EL (cell line): Measurements from ENCODE around the gene TMEM198.

Source experiments
- DNase-seq: peaks from one replicate; pipeline ENCODE4 v3.0.0-alpha.2; 2016

The TMEM198 gene

DNA sequence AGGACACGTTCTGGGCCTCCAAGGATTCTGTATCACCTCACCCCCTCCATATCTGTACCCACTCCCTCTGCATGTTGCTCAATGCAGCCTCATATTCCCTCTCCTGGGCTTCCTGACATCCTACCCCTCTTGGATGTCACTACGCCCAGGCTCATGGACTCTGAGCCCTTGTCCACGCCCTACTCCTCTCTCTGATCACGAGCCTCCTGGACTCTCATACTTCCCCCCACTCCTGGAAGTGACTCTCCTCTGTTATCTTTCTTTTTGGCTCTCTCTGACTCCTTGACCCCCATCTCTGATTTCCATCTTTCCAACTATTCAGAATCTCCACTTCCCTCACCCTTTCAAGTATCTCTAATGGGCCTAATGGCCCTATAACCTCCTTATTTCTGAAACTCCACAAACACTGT, 2.1 kb downstream of the TMEM198 start:
- no peak for DNase-seq

- no peak for DNase-seq
Observed at GRCh38 chr2:219547621-219548020, 3.8 kb downstream of the TMEM198 start.

DNA sequence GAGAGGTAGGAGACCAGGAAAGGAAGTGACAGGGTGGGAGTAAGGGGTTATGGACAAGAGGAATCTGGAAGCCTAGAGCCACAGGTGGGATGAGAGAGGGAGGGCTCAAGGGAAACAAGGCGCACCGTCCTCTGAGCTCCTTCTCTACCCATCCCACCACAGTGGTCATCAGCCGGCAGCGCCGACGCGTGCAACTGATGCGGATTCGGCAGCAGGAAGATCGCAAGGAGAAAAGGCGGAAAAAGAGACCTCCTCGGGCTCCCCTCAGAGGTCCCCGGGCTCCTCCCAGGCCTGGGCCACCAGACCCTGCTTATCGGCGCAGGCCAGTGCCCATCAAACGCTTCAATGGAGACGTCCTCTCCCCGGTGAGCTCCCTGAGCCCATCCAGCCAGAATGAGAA, 5.2 kb downstream of the TMEM198 start:
- DNase-seq: no peak

DNA sequence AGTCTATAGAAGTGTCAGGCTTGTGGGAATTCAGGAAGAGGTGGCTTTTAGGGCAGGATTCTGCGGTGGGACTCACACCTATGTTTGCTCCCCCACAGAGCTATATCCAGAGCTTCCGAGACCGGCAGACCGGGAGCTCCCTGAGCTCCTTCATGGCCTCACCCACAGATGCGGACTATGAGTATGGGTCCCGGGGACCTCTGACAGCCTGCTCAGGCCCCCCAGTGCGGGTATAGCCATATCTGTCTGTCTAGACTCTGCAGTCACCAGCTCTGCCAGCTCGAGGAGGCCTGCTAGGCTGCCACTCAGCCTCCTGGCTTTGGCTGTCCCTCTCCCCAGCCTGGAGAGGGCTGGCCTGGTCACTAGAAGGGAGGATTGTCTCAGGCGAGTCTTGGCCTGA, 5.8 kb downstream of the TMEM198 start:
- no peak for DNase-seq

DNA sequence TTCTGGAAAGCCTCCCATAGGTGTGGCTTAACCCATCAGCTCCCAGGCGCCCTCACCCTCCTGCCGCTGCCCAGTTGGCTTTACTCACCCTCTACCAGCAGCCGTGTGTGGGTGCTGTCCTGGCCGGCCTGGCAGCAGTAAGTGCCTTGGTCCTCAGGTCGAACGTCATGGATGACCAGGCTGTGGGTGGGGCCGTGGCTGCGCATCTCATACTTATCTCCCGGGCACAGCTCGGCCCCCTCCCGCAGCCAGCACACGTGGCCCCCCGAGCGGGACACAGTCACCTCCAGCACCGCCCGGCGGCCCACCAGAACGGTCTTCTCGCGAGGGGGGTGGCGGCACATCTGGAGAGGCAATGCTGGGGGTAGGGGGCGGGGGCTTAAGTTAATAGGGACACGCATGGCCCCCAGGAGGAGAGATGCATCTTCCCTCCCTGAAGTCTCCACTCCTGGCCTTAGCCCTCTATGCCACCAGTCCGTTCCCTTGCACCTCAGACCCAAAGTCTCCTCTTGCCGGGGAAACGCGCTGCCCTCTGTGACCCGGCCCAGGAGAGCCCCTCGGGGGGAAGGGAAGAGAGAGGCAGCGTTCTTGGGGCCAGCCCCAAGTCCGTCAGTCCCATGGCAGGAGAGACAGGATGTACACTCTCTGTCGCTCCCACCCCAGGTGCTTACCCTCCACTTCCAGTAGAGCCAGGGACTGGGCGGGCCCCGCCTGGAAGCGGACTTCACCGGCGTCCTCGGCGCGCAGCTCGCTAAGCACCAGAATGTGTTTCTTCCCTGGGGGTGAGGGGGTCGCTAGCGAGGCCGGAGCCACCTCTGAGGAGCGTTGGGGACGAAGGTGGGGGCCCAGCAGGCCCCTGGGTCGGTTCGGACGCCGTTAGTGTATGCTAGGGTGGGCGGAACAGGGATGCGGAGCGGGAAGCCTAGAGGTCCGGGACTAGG, 7.9 kb downstream of the TMEM198 start:
- peak; percentile 63 for DNase-seq

- DNase-seq: peak; percentile 84
Observed at GRCh38 chr2:219552382-219553167, 8.7 kb downstream of the TMEM198 start.

DNA sequence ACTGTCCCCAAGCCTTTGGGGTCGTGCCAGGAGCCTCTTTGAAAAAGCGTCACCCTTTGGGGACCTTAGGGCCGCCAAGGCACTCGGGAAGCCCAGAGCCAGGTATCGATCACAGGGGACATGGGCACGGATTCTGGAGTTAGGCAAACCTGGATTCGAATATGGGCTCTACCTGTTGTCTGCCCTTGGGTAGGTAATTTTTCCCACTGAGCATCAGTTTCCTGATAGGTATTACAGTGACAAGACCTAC, 9.3 kb downstream of the TMEM198 start:
- DNase-seq: no peak

GRCh38 chr2:219553463-219553963, 9.7 kb downstream of the TMEM198 start:
- no peak for DNase-seq

DNA sequence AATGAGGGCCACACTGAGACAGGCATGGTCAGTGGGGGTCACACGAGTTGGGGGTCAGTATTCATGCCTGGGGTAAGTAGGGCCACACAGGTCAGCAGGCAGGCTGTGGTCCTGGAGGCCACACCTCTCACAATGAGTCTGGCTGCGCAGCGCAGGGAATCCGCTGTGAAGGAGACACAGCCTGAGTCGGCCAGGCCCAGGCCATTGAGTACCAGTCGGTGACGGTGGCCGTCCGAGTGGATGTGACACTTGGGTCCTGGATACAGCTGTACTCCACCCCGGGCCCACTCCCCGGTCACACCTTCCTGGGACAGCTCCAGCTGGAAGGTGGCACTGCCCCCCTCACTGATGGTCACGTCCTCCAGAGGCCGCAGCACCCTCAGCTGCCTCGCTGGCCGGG, 10.5 kb downstream of the TMEM198 start:
- DNase-seq: no peak

DNA sequence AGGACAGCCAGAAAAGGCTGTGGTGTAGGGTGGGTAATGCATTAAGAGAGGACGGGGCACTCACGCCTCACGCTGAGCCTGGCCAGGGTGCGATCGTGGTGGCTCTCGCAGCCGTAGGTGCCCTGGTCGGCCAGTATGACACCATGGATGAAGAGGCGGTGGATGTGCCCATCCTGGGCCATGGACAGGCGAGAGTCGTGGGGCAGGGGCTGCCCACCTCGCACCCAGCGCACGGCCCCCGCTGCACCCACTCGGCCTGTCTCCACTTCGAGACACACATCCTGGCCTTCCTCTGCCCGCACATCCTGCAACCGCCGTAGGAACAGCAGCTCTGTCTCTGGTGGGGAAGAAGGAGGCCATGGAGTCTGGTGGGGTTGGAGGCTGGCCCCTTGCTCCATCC, 12.1 kb downstream of the TMEM198 start:
- no peak for DNase-seq

DNA sequence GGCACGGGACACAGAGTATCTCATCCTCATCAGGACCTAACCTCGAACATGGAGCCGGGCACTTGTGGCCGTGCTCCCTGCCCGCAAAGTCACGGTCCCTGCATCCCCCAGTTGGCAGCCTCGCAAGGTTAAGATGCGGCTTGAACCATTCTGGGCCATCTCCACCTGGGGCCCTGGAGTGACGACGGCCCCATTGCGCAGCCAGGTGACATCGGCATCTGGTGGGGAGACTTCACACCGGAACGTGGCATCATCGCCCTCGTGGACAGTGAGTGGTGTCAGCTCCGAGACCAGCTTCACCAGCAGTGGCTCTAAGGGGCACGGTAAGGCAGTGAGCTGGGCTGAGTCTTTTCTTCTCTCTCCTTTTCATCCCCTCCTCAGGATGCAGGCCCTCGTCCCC, 12.6 kb downstream of the TMEM198 start:
- no peak for DNase-seq

DNA sequence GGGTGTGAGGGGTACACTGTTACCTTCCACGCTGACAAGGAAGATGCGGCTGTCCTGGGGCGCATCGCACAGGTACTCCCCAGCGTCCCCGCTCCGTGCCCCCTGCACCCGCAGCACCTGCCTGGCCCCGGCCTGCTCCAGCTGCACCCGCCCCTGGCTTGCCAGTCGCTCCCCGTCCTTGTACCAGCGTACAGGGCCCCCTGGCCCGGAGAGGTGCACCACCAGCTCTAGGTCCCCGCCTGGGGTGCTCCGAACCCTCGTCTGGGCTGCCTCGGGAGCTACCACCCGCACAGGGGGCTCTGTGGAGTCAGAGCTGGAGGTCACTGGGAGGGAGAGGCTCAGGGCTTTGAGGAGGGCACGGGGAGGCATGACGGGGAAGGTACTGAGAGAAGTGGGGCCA, 13.5 kb downstream of the TMEM198 start:
- DNase-seq: no peak

- DNase-seq: no peak
Observed at GRCh38 chr2:219557791-219558785, 14.3 kb downstream of the TMEM198 start.

DNA sequence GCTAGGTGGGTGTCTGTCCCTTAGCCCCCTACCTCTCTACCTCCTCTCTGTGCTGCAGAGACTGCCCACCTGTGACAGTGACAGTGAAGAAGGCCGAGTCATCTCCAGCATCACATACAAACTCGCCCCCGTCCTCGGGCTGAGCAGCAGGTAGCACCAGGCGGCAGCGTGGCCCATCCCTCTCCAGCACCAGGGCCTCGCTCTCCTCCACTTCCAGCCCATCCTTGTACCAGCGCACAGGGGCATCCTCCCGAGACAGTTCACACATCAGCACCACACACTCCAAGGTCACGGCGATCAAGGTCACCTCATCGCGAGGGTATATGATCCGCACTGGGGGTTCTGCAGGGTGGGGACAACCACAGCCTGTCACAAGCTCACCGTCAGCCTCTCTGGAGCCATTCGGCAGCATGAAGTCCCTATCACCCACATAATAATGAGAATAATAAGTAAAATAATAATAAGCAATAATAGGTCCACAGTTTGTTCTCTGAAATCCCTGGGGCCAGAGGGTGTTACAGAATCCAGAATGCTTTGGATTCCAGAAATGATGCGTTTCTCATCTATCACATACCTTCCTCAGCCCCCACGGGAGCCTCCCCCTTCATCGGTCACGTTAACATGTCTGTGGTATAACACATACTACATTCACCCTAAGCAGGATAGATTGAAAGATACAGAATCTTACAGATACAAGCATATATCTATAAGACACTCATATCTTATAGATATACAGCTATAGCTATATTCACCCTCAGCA, 15.5 kb downstream of the TMEM198 start:
- no peak for DNase-seq

GRCh38 chr2:219560037-219560892, 16.4 kb downstream of the TMEM198 start:
- no peak for DNase-seq

- DNase-seq: no peak
Observed at GRCh38 chr2:219560893-219561178, 17.0 kb downstream of the TMEM198 start.

DNA sequence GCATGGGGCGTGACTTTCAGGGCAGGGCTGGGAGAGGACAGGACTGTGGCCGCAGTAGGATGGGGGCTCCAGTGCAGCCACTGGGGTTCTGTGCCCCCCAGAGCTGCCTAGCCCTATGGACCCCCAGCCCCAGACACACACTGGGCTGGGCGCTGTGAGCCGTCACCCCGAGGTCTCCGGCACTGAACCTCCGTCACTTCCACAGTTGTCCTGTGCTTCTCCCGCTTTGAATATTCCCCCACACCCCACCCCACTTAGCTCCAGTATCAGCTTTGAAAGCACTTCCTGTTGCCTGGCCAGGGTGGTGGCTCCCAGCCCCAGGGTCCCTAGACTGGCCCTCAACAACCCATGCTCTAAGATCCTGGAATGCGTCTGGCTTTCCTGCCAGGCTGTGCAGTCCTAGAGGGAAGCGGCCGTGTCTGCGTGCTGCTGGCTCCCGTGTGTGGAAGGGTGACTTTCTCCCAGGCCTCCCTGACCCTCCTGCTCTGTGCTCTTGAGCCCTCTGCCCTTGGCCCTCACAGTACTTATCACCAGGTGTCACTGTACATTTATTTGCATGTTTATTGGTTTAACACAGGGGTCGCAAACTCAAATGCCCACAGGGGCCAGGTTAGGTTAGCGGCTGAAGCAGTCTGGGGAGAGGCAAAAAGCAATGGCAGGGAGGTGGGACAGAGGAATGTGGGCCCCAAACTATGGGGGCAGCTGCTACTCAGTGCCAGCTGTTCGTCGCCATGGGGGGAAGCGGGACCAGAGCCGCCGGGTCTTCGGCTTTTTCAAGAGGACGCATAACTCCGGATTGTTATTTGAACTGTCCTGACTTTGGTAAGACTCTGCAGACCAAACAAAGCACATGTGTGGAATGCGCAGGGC, 17.6 kb downstream of the TMEM198 start:
- no peak for DNase-seq

GRCh38 chr2:219562049-219563020, 18.5 kb downstream of the TMEM198 start:
- DNase-seq: no peak
